ENCODE measurements around the gene RGS19. TPM values are rescaled to one million over a fixed set of nuclear protein-coding genes. Genes with fewer than 3 reads are reported as not detected.

Gene RGS19
- total RNA-seq, 1 donor from 2014 or later: 53.4 TPM

GRCh38 chr20:64110411-64111068 lies 31.2 kb upstream of the RGS19 start:
- Mint-ChIP-seq H3K27ac (no peak overlapping the region), H3K4me3 (no peak overlapping the region), H3K36me3 (ENCODE audit: low read depth) (no peaks in the 10 kb centered on the region), H3K4me1 (peaks cover 34% of the 10 kb centered on the region), H3K9me3 (no peaks in the 10 kb centered on the region), H3K27me3 (no peaks in the 10 kb centered on the region)
- ChIA-PET CTCF (interaction anchor here (1.0 kb wide), 1 partner anchor 9 kb away, joined by 3 read pairs; no protein-coding TSS in a partner anchor), POLR2A (no interaction called here)
- TF ChIP-seq CTCF (IDR thresholded peaks at IDR 0.05): no peak
- DNase-seq (no peak), ATAC-seq (ENCODE audit: low read depth) (no peak)
- intact Hi-C loops (cut with micrococcal nuclease): no loop called here

GRCh38 chr20:64109831-64110391 lies 30.6 kb upstream of the RGS19 start:
- ATAC-seq (ENCODE audit: low read depth) (no peak), DNase-seq (no peak)
- Mint-ChIP-seq H3K27me3 (no peaks in the 10 kb centered on the region), H3K4me3 (no peak overlapping the region), H3K36me3 (ENCODE audit: low read depth) (no peaks in the 10 kb centered on the region), H3K9me3 (no peaks in the 10 kb centered on the region), H3K27ac (no peak overlapping the region), H3K4me1 (peaks cover 34% of the 10 kb centered on the region)
- CTCF ChIA-PET: no interaction called here
- intact Hi-C loops (cut with micrococcal nuclease): loop anchor here (10.0 kb wide), 1 partner anchor 245 kb away; the partner anchor contains the start of genes ABHD16B and TPD52L2
- no peak for TF ChIP-seq CTCF (IDR thresholded peaks at IDR 0.05)
- POLR2A ChIA-PET: no interaction called here

GRCh38 chr20:64108731-64109681 lies 29.7 kb upstream of the RGS19 start:
- no peak overlapping the region for H3K27ac Mint-ChIP-seq
- TF ChIP-seq CTCF (IDR thresholded peaks at IDR 0.05): no peak
- ATAC-seq (ENCODE audit: low read depth) (no peak), DNase-seq (no peak)
- ChIA-PET POLR2A (interaction anchor here (0.7 to 2.4 kb wide), 2 partner anchors 30 to 34 kb away, joined by 3 to 12 read pairs; partner anchors contain the start of genes OPRL1 and RGS19), CTCF (interaction anchor here (1.7 kb wide), 1 partner anchor 25 kb away, joined by 5 read pairs; the partner anchor contains the start of gene LKAAEAR1)
- no peak overlapping the region for H3K4me3 Mint-ChIP-seq
- peaks cover 34% of the 10 kb centered on the region for H3K4me1 Mint-ChIP-seq
- no peaks in the 10 kb centered on the region for H3K36me3 Mint-ChIP-seq (ENCODE audit: low read depth)
- intact Hi-C loops (cut with micrococcal nuclease): loop anchor here (10.0 kb wide), 1 partner anchor 244 kb away; the partner anchor contains the start of genes ABHD16B and TPD52L2
- H3K9me3 Mint-ChIP-seq: no peaks in the 10 kb centered on the region
- H3K27me3 Mint-ChIP-seq: no peaks in the 10 kb centered on the region

GRCh38 chr20:64107736-64108457 lies 28.6 kb upstream of the RGS19 start:
- Mint-ChIP-seq H3K4me3 (peak overlapping the region; percentile 74), H3K36me3 (ENCODE audit: low read depth) (no peaks in the 10 kb centered on the region), H3K27me3 (peaks cover 2% of the 10 kb centered on the region), H3K4me1 (peaks cover 36% of the 10 kb centered on the region), H3K27ac (peak overlapping the region; percentile 87), H3K9me3 (no peaks in the 10 kb centered on the region)
- ATAC-seq (ENCODE audit: low read depth) (peak; percentile 86), DNase-seq (peak; percentile 34)
- intact Hi-C loops (cut with micrococcal nuclease): loop anchor here (10.0 kb wide), 1 partner anchor 243 kb away; the partner anchor contains the start of genes ABHD16B and TPD52L2
- POLR2A ChIA-PET: interaction anchor here (0.6 to 2.4 kb wide), 3 partner anchors 24 to 49 kb away, joined by 7 to 12 read pairs (median 8); partner anchors contain the start of genes LKAAEAR1, OPRL1 and RGS19
- CTCF ChIA-PET: interaction anchor here (0.9 to 1.7 kb wide), 2 partner anchors 24 to 69 kb away, joined by 4 to 5 read pairs; partner anchors contain the start of gene LKAAEAR1
- no peak for TF ChIP-seq CTCF (IDR thresholded peaks at IDR 0.05)
